Measurements from ENCODE around the gene FAR2.
A peak's percentile ranks its signal among the peaks of the same experiment; 100 is the strongest.

Gene FAR2

GRCh38 chr12:29309320-29309902, 160.3 kb downstream of the FAR2 start:
- TF ChIP-seq CTCF (IDR thresholded peaks at IDR 0.05; ENCODE audit: borderline replicate concordance, control extremely low read depth, extremely low read depth, insufficient read depth, missing control alignments), result no peak
- no peak for DNase-seq (ENCODE audit: low spot score)
- in situ Hi-C loops (cut with MboI; ENCODE audit: low sequenced_read_pairs, unreplicated experiment), result no loop called here

- no peak for DNase-seq (ENCODE audit: low spot score)
- no peak for TF ChIP-seq CTCF (IDR thresholded peaks at IDR 0.05; ENCODE audit: borderline replicate concordance, control extremely low read depth, extremely low read depth, insufficient read depth, missing control alignments)
- in situ Hi-C loops (cut with MboI; ENCODE audit: low sequenced_read_pairs, unreplicated experiment), result loop anchor here (10.0 kb wide), 1 partner anchor 236 kb away; no protein-coding TSS in a partner anchor
Observed at GRCh38 chr12:29310899-29311298, 161.8 kb downstream of the FAR2 start.

- no peak for TF ChIP-seq CTCF (IDR thresholded peaks at IDR 0.05; ENCODE audit: borderline replicate concordance, control extremely low read depth, extremely low read depth, insufficient read depth, missing control alignments)
- in situ Hi-C loops (cut with MboI; ENCODE audit: low sequenced_read_pairs, unreplicated experiment), result loop anchor here (10.0 kb wide), 1 partner anchor 240 kb away; no protein-coding TSS in a partner anchor
- no peak for DNase-seq (ENCODE audit: low spot score)
Observed at GRCh38 chr12:29314416-29314815, 165.3 kb downstream of the FAR2 start.

GRCh38 chr12:29316752-29317151, 167.7 kb downstream of the FAR2 start:
- TF ChIP-seq CTCF (IDR thresholded peaks at IDR 0.05; ENCODE audit: borderline replicate concordance, control extremely low read depth, extremely low read depth, insufficient read depth, missing control alignments), result no peak
- DNase-seq (ENCODE audit: low spot score), result no peak
- in situ Hi-C loops (cut with MboI; ENCODE audit: low sequenced_read_pairs, unreplicated experiment), result loop anchor here (10.0 kb wide), 1 partner anchor 242 kb away; no protein-coding TSS in a partner anchor

- TF ChIP-seq CTCF (IDR thresholded peaks at IDR 0.05; ENCODE audit: borderline replicate concordance, control extremely low read depth, extremely low read depth, insufficient read depth, missing control alignments), result peak; percentile 93
- in situ Hi-C loops (cut with MboI; ENCODE audit: low sequenced_read_pairs, unreplicated experiment), result loop anchor here (10.0 kb wide), 1 partner anchor 243 kb away; no protein-coding TSS in a partner anchor
- peak; percentile 57 for DNase-seq (ENCODE audit: low spot score)
Observed at GRCh38 chr12:29317556-29318363, 168.7 kb downstream of the FAR2 start.

GRCh38 chr12:29320295-29321085, 171.4 kb downstream of the FAR2 start:
- TF ChIP-seq CTCF (IDR thresholded peaks at IDR 0.05; ENCODE audit: borderline replicate concordance, control extremely low read depth, extremely low read depth, insufficient read depth, missing control alignments), result no peak
- in situ Hi-C loops (cut with MboI; ENCODE audit: low sequenced_read_pairs, unreplicated experiment), result no loop called here
- DNase-seq (ENCODE audit: low spot score), result no peak

Measured in GM13976 (cell line).